Measurements from ENCODE around the gene IER5.

GRCh38 chr1:181076852-181077251 lies 11.6 kb upstream of the IER5 start:
- TF ChIP-seq EZH2 (IDR thresholded peaks at IDR 0.05; ENCODE audit: borderline replicate concordance, insufficient read depth, low read depth, low read length, poor library complexity, severe bottlenecking): no peak
- TF ChIP-seq CTCF (IDR thresholded peaks at IDR 0.05): no peak
